Endothelial cell of umbilical vein (primary cell): ENCODE measurements around the gene BCAS3. TPM values are rescaled to one million over a fixed set of nuclear protein-coding genes. Genes with fewer than 3 reads are reported as not detected.

Experiments
- BruUV-seq: library from RNA; stranded (reverse); fragments of 400-500 nt; replicated peaks from 2 replicates; lab custom pipeline; 2021; lab: Mats Ljungman, UMichigan
- CTCF ChIA-PET: fragments of 300-600, 350-600 bp; sonication (Branson Sonifier 250); formaldehyde crosslinking; loops from one replicate; lab custom pipeline; 2021; ENCODE audit warnings: antibody characterized with exemption, inconsistent platforms; lab: Charles Lee
- POLR2A ChIA-PET: fragments of 300-600, 350-600 bp; sonication (Branson Sonifier 250); formaldehyde crosslinking; loops from one replicate; lab custom pipeline; 2021; ENCODE audit warnings: antibody characterized with exemption, inconsistent platforms; lab: Charles Lee
- DNase-seq: peaks from one replicate; pipeline ENCODE4 v3.0.0-alpha.2; 2011; ENCODE audit warnings: low read depth, low spot score
- FAIRE-seq: peaks from 2 replicates; lab custom pipeline; 2011; peaks lifted over from hg19 to GRCh38; lab: Jason Lieb, UNC
- H2AFZ ChIP-seq: 2 replicates; pipeline ENCODE4 v1.6.0; 2012; ENCODE audit warnings: low read depth, low read length, control low read depth, inconsistent platforms
- H3K27ac ChIP-seq: 2 replicates; pipeline ENCODE4 v1.5.1; 2011; ENCODE audit warnings: low read depth, mild to moderate bottlenecking, control low read depth, low read length, moderate library complexity; ENCODE audit not compliant: insufficient read depth
- H3K27me3 ChIP-seq, 2 experiments: 2 replicates each; pipeline versions ENCODE4 v1.6.0 to v1.6.1; 2011; ENCODE audit warnings: low read length in 2 of 2, mixed read lengths in 1 of 2; ENCODE audit not compliant: control insufficient read depth in 2 of 2, insufficient read depth in 2 of 2
- H3K36me3 ChIP-seq, 2 experiments: 2 replicates in 1 of 2; 3 replicates in 1 of 2; pipeline ENCODE4 v1.5.1; 2011; ENCODE audit warnings: low read length in 2 of 2, mild to moderate bottlenecking in 1 of 2, moderate library complexity in 1 of 2; ENCODE audit not compliant: control insufficient read depth in 2 of 2, insufficient read depth in 2 of 2; ENCODE audit errors: extremely low read depth in 1 of 2
- H3K4me1 ChIP-seq: 3 replicates; pipeline ENCODE4 v1.5.1; 2011; ENCODE audit warnings: mild to moderate bottlenecking, low read length; ENCODE audit not compliant: control insufficient read depth, insufficient read depth; ENCODE audit errors: extremely low read depth
- H3K4me2 ChIP-seq: 2 replicates; pipeline ENCODE4 v1.6.1; 2011; ENCODE audit warnings: low read length, control low read depth, mixed read lengths; ENCODE audit not compliant: insufficient read depth
- H3K4me3 ChIP-seq, 3 experiments: fragments of 200-600 bp in 1 of 3; sonication (generic), shearing (Covaris generic) in 1 of 3; replicated peaks in 1 of 3; 2 replicates each; pipeline ENCODE4 v1.5.1; 2011 to 2016; ENCODE audit warnings: control low read depth in 3 of 3, low read length in 3 of 3, mild to moderate bottlenecking in 2 of 3, inconsistent platforms in 1 of 3, low read depth in 1 of 3, moderate library complexity in 1 of 3; ENCODE audit not compliant: insufficient read depth in 1 of 3
- H3K79me2 ChIP-seq: 2 replicates; pipeline ENCODE4 v1.6.0; 2012; ENCODE audit warnings: low read length, inconsistent platforms; ENCODE audit not compliant: control insufficient read depth, insufficient read depth
- H3K9ac ChIP-seq: replicated peaks from 2 replicates; pipeline ENCODE3; 2011; ENCODE audit warnings: low read length, control low read depth; ENCODE audit not compliant: insufficient read depth; ENCODE audit errors: extremely low read depth
- H3K9me1 ChIP-seq: replicated peaks from 3 replicates; pipeline ENCODE4 v1.6.0; 2011; ENCODE audit warnings: mild to moderate bottlenecking, low read length; ENCODE audit not compliant: control insufficient read depth, insufficient read depth; ENCODE audit errors: extremely low read depth
- H3K9me3 ChIP-seq: replicated peaks from 2 replicates; pipeline ENCODE4 v1.5.1; 2012; ENCODE audit warnings: low read length, inconsistent platforms; ENCODE audit not compliant: control insufficient read depth, insufficient read depth
- H4K20me1 ChIP-seq: replicated peaks from 2 replicates; pipeline ENCODE3; 2011; ENCODE audit warnings: mild to moderate bottlenecking, low read length; ENCODE audit not compliant: control insufficient read depth, insufficient read depth; ENCODE audit errors: extremely low read depth
- CTCF ChIP-seq, 2 donors: IDR thresholded peaks; 1 replicate in 1 of 2; 2 replicates in 1 of 2; pipeline ENCODE4 v1.5.1; 2011; ENCODE audit warnings: low read length in 2 of 2, mild to moderate bottlenecking in 2 of 2, moderate library complexity in 2 of 2, control low read depth in 1 of 2, inconsistent platforms in 1 of 2, low read depth in 1 of 2; ENCODE audit not compliant: insufficient read depth in 1 of 2; ENCODE audit errors: extremely low read depth in 1 of 2
- EZH2 ChIP-seq: IDR thresholded peaks from 2 replicates; pipeline ENCODE4 v1.6.1; 2012; ENCODE audit warnings: borderline replicate concordance, low read depth, mild to moderate bottlenecking, moderate library complexity, low read length, inconsistent platforms; ENCODE audit not compliant: severe bottlenecking
- FOS ChIP-seq: IDR thresholded peaks from 2 replicates; pipeline ENCODE4 v1.6.1; 2011; ENCODE audit warnings: mild to moderate bottlenecking, low read length, moderate library complexity, borderline replicate concordance; ENCODE audit not compliant: insufficient read depth
- GATA2 ChIP-seq: IDR thresholded peaks from 2 replicates; pipeline ENCODE4 v1.7.0; 2011; ENCODE audit warnings: low read depth, mild to moderate bottlenecking, moderate library complexity, mixed read lengths, low read length; ENCODE audit not compliant: insufficient read length, insufficient read depth
- JUN ChIP-seq: IDR thresholded peaks from 2 replicates; pipeline ENCODE4 v1.6.1; 2011; ENCODE audit warnings: borderline replicate concordance, low read depth; ENCODE audit not compliant: insufficient read length, insufficient read depth
- MAX ChIP-seq: IDR thresholded peaks from 2 replicates; pipeline ENCODE4 v1.6.1; 2011; ENCODE audit not compliant: insufficient read depth, insufficient read length
- MYC ChIP-seq: IDR thresholded peaks from one replicate; pipeline ENCODE4 v1.6.1; 2011; ENCODE audit warnings: mild to moderate bottlenecking, low read depth, low read length
- POLR2A ChIP-seq: IDR thresholded peaks from 2 replicates; pipeline ENCODE4 v1.6.1; 2012; ENCODE audit warnings: low read depth, mild to moderate bottlenecking, control low read depth, low read length
- POLR2AphosphoS5 ChIP-seq: IDR thresholded peaks from 2 replicates; pipeline ENCODE4 v1.6.1; 2012; ENCODE audit warnings: low read depth, mild to moderate bottlenecking, control low read depth, low read length, moderate library complexity; ENCODE audit not compliant: insufficient read depth
- dilution Hi-C: fragments of 300-500 bp; cut with MboI; formaldehyde crosslinking; loops from one replicate; pipeline ENCODE4 v1.15.0; 2019; ENCODE audit warnings: low sequenced_read_pairs; ENCODE audit not compliant: extremely low pct_ligation_motif_present
- intact Hi-C: fragments of 100-400 bp; cut with micrococcal nuclease; formaldehyde crosslinking; loops from one replicate; pipeline ENCODE4 v1.10.0; 2022
- polyA plus RNA-seq, 4 experiments: library from polyadenylated mRNA; depleted of rRNA in 3 of 4; stranded (reverse) in 3 of 4; unstranded in 1 of 4; fragments of >200 nt; gene quantifications; 2 replicates each; pipeline versions ENCODE4 v1.2.1 to v1.2.3, GENCODE V29; 2011 to 2012; ENCODE audit warnings: missing spikeins in 1 of 4
- total RNA-seq: library from RNA; stranded (reverse); gene quantifications from 2 replicates; pipeline ENCODE4 v1.2.3, GENCODE V29; 2021

Gene BCAS3
- total and polyA plus RNA-seq, 2 donors (not counting 3 experiments of a cell fraction or from before 2014, with no cell fraction given), result 8.2 to 16.0 TPM

GRCh38 chr17:61230972-61231820 is 553.5 kb downstream of the BCAS3 start:
- ChIA-PET CTCF (no interaction called here), POLR2A (no interaction called here)
- H2AFZ ChIP-seq, result no peak overlapping the region
- dilution Hi-C loops (no loop called here), intact Hi-C loops (no loop called here)
- no peaks in the 10 kb centered on the region for H3K27me3 ChIP-seq
- no TSS peak for BruUV-seq
- no peak overlapping the region for H3K27ac ChIP-seq
- no peaks in the 10 kb centered on the region for H3K4me1 ChIP-seq
- H3K9me1 ChIP-seq, result no peaks in the 10 kb centered on the region
- H3K9me3 ChIP-seq, result no peaks in the 10 kb centered on the region
- no peak overlapping the region for H3K9ac ChIP-seq
- H3K4me2 ChIP-seq, result no peak overlapping the region
- no peak overlapping the region for H3K4me3 ChIP-seq
- H3K79me2 ChIP-seq, result no peaks in the 10 kb centered on the region
- no peak for TF ChIP-seq CTCF (IDR thresholded peaks at IDR 0.05; ENCODE audit: extremely low read depth in 1 of 2, insufficient read depth in 1 of 2, low read depth in 1 of 2, low read length in 2 of 2)
- no peak for TF ChIP-seq FOS
- TF ChIP-seq POLR2AphosphoS5, result no peak
- TF ChIP-seq MYC, result no peak
- no peak for TF ChIP-seq EZH2
- TF ChIP-seq MAX, result no peak
- no peak for TF ChIP-seq GATA2
- no peak for TF ChIP-seq JUN
- no peak for TF ChIP-seq POLR2A
- H3K36me3 ChIP-seq, result no peaks in the 10 kb centered on the region
- H4K20me1 ChIP-seq, result no peaks in the 10 kb centered on the region
- FAIRE-seq (no peak), DNase-seq (no peak)
